AG10803 (cell line): ENCODE measurements around the gene PRKAA2.
"Not testable (repeated sequence)": the region's sequence is repeated elsewhere in the genome, so short reads cannot be mapped to it uniquely, and the experiment has no call there.

Experiments used
- DNase-seq: peaks from one replicate; pipeline ENCODE4 v3.0.0; 2010; ENCODE audit warnings: low read depth
- H3K4me3 ChIP-seq: 2 replicates; pipeline ENCODE4 v1.5.1; 2011; ENCODE audit warnings: mild to moderate bottlenecking, low read length, control low read depth
- CTCF ChIP-seq: conservative IDR thresholded peaks from 2 replicates; pipeline ENCODE4 v1.5.1; 2011; ENCODE audit warnings: mild to moderate bottlenecking, low read length, control low read depth, inconsistent platforms

PRKAA2 gene

DNA sequence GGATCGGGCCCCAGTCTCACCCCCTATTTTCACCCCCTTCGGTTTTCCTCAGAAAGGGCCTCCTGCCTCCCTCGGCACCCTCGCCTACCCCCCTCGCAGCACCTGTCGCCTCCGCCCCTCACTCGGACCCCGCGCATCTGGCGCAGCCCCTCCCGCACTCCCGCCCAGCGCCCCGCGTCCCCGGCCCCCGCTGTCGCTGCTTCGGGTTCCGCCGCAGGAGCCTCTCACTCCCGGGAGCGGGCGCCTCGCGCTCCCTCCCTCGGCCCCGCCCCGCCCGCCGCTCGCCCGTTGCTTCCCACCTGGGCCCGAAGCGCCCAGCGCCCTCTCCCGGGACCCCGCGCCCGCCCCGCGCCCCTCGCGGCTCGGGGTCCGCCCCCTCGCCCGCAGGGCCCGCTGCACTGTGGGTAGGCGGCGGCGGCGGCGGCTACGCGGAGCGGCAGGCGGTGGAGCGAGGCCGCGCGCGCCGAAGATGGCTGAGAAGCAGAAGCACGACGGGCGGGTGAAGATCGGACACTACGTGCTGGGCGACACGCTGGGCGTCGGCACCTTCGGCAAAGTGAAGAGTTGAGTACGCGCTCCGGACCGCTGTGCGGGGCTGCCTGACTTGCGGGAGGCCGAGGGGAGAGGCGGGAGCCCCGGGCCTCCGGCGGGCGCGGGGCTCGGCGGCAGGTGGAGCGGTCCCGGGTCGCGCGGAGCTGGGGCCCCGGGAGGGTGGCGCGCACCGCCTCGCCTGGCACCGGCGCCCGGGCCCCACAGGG is at the start of gene PRKAA2:
Gene PRKAA2 (plus strand): TSS at position 396 of the 758 bp plus-strand sequence. CDS start 74 bp downstream, at position 470.
- H3K4me3 ChIP-seq, result peak within 1 kb of the TSS; percentile 62
- TF ChIP-seq CTCF, result no peak

DNA sequence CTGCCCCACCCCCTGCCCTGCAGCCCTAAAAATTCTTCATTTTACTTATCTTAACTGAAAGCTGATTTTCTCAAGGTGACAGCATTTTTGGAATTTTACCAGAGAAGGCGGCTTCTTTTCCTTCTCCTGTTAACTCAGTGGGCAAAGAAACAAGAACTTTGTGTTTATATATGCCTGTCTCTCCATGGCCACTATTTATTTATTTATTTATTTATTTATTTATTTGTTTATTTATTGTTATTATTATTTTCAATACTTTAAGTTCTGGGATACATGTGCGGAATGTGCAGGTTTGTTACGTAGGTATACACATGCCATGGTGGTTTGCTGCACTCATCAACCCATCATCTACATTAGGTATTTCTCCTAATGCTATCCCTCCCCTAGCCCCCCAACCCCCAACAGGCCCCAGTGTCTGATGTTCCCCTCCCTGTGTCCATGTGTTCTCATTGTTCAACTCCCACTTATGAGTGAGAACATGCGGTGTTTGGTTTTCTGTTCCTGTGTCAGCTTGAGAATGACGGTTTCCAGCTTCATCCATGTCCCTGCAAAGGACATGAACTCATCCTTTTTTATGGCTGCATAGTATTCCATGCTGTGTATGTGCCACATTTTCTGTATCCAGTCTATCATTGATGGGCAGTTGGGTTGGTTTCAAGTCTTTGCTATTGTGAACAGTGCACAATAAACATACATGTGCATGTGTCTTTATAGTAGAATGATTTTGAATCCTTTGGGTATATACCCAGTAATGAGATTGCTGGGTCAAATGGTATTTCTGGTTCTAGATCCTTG is 49.5 kb upstream of the PRKAA2 start:
- DNase-seq, H3K4me3 ChIP-seq: not testable (repeated sequence)

More for the DNA sequence above, at the start of gene PRKAA2:
- peak; percentile 11 for DNase-seq

DNA sequence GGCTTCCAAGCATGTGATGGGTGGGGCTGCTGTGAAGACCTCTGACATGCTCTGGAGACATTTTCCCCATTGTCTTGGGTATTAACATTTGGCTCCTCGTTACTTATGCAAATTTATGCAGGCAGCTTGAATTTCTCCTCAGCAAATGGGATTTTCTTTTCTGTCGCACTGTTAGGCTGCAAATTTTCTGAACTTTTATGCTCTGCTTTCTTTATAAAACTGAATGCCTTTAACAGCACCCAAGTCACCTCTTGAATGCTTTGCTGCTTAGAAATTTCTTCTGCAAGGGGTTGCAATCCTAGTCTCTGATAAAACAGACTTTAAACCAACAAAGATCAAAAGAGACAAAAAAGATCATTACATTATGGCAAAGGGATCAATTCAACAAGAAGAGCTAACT is 35.0 kb upstream of the PRKAA2 start:
- not testable (repeated sequence) for DNase-seq, H3K4me3 ChIP-seq

DNA sequence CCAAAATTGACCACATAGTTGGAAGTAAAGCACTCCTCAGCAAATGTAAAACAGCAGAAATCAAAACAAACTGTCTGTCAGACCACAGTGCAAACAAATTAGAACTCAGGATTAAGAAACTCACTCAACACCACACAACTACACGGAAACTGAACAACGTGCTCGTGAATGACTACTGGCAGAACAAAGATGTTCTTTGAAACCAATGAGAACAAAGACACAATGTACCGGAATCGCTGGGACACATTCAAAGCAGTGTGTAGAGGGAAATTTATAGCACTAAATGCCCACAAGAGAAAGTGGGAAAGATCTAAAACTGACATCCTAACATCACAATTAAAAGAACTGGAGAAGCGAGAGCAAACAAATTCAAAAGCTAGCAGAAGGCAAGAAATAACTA is 34.3 kb upstream of the PRKAA2 start:
- DNase-seq, H3K4me3 ChIP-seq: not testable (repeated sequence)

DNA sequence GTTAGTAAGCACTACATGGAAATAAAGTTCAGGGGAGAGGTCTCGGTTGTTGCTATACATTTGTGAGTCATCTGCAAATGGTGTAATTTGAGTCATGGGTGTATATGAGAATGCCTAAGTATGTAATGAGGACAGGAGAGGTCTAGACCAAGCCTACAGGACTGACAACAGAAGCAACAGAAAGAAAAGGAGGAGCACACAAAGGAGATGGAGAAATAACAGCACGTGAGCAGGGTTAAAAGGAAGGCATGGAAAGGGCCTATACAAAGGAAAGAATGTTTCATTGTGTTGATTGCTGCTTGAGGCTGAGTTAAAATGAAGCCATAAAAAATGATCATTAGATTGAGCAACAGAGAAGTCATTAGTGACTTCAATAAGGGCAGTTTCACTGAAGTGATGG is 28.0 kb upstream of the PRKAA2 start:
- no peak for DNase-seq
- TF ChIP-seq CTCF, result no peak
- H3K4me3 ChIP-seq, result no peak overlapping the region

- no peak overlapping the region for H3K4me3 ChIP-seq
- no peak for TF ChIP-seq CTCF
- DNase-seq, result no peak
Observed at GRCh38 chr1:56625819-56626440, 19.2 kb upstream of the PRKAA2 start.

DNA sequence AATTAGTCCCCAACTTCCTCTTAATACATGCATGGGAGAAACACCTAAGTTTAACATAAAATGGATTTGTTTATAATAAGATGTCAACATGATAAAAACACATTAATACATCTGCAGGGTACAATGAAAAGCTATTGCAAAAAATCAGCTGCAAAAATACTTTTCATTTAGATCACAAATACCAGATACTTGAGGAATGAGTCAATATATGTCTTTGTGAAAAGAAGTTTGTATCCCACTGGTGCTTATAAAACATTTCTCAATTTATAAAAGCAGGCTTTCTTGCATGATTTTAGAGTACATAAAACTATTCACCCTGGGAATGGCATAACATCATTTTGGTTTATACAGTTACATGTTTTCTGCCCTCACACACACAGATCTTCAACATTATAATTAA is 18.6 kb upstream of the PRKAA2 start:
- no peak for TF ChIP-seq CTCF
- DNase-seq, result peak; percentile 70
- H3K4me3 ChIP-seq, result no peak overlapping the region

- H3K4me3 ChIP-seq, result no peak overlapping the region
- TF ChIP-seq CTCF, result no peak
- peak; percentile 43 for DNase-seq
Observed at GRCh38 chr1:56627019-56627635, 18.0 kb upstream of the PRKAA2 start.
